H9 (cell line): ENCODE data around the gene ZNF491. TPM values are rescaled to one million over a fixed set of nuclear protein-coding genes. Genes with fewer than 3 reads are reported as not detected.

ENCODE experiments used
- DNase-seq: peaks from one replicate; pipeline ENCODE4 v3.0.0-alpha.2; 2017
- H2AFZ ChIP-seq: one replicate; pipeline ENCODE4 v1.6.1; 2013; ENCODE audit warnings: mild to moderate bottlenecking, low read length, control low read depth, moderate library complexity
- H2AK5ac ChIP-seq: 2 replicates; pipeline ENCODE4 v1.6.1; 2013; ENCODE audit warnings: low read length, control low read depth, mixed read lengths; ENCODE audit not compliant: insufficient read length
- H2BK120ac ChIP-seq: one replicate; pipeline ENCODE4 v1.6.1; 2013; ENCODE audit warnings: low read depth, mild to moderate bottlenecking, low read length, control low read depth, inconsistent platforms; ENCODE audit not compliant: poor library complexity, severe bottlenecking
- H2BK12ac ChIP-seq: 2 replicates; pipeline ENCODE4 v1.6.1; 2013; ENCODE audit warnings: low read length, control low read depth, mixed read lengths, low read depth; ENCODE audit not compliant: insufficient read length
- H2BK15ac ChIP-seq: 2 replicates; pipeline ENCODE4 v1.6.1; 2013; ENCODE audit warnings: low read depth, low read length, control low read depth
- H2BK20ac ChIP-seq: one replicate; pipeline ENCODE4 v1.6.1; 2013; ENCODE audit warnings: low read depth, mild to moderate bottlenecking, low read length, control low read depth, inconsistent platforms; ENCODE audit not compliant: poor library complexity, severe bottlenecking
- H2BK5ac ChIP-seq: 2 replicates; pipeline ENCODE4 v1.6.1; 2013; ENCODE audit warnings: low read length, control low read depth, mixed read lengths; ENCODE audit not compliant: insufficient read length
- H3K14ac ChIP-seq: 2 replicates; pipeline ENCODE4 v1.6.1; 2013; ENCODE audit warnings: low read length, control low read depth; ENCODE audit not compliant: insufficient read depth
- H3K18ac ChIP-seq: 2 replicates; pipeline ENCODE4 v1.6.1; 2013; ENCODE audit warnings: low read depth, mild to moderate bottlenecking, mixed read lengths, low read length, control low read depth; ENCODE audit not compliant: insufficient read length
- H3K23ac ChIP-seq: 2 replicates; pipeline ENCODE4 v1.6.1; 2013; ENCODE audit warnings: low read length, control low read depth, mixed read lengths, low read depth; ENCODE audit not compliant: insufficient read length
- H3K23me2 ChIP-seq: 2 replicates; pipeline ENCODE4 v1.6.1; 2013; ENCODE audit warnings: low read depth, mild to moderate bottlenecking, mixed read lengths, low read length, control low read depth; ENCODE audit not compliant: insufficient read length, poor library complexity, severe bottlenecking
- H3K27ac ChIP-seq: 2 replicates; pipeline ENCODE4 v1.5.1; 2013; ENCODE audit warnings: low read length, control low read depth, mixed read lengths, low read depth; ENCODE audit not compliant: insufficient read length
- H3K27me3 ChIP-seq: 2 replicates; pipeline ENCODE4 v1.6.1; 2013; ENCODE audit warnings: low read length, control low read depth, inconsistent platforms; ENCODE audit not compliant: insufficient read depth
- H3K4ac ChIP-seq: 2 replicates; pipeline ENCODE4 v1.6.1; 2013; ENCODE audit warnings: low read depth, mild to moderate bottlenecking, control low read depth, inconsistent platforms, low read length, moderate library complexity
- H3K4me1 ChIP-seq: 2 replicates; pipeline ENCODE4 v1.6.1; 2013; ENCODE audit warnings: low read length, control low read depth, inconsistent platforms; ENCODE audit not compliant: insufficient read depth
- H3K4me2 ChIP-seq: 2 replicates; pipeline ENCODE4 v1.6.1; 2013; ENCODE audit warnings: low read length, control low read depth, mixed read lengths; ENCODE audit not compliant: insufficient read length, insufficient read depth
- H3K56ac ChIP-seq: 2 replicates; pipeline ENCODE4 v1.6.1; 2013; ENCODE audit warnings: low read depth, mild to moderate bottlenecking, mixed read lengths, low read length, control low read depth; ENCODE audit not compliant: insufficient read length
- H3K79me1 ChIP-seq: 2 replicates; pipeline ENCODE4 v1.6.1; 2013; ENCODE audit warnings: low read depth, mild to moderate bottlenecking, moderate library complexity, low read length, control low read depth, inconsistent platforms; ENCODE audit not compliant: insufficient read depth, poor library complexity, severe bottlenecking
- H3K79me2 ChIP-seq: 2 replicates; pipeline ENCODE4 v1.6.1; 2013; ENCODE audit warnings: low read length, control low read depth, inconsistent platforms; ENCODE audit not compliant: insufficient read depth
- H3K9ac ChIP-seq: 2 replicates; pipeline ENCODE4 v1.6.1; 2013; ENCODE audit warnings: low read length, control low read depth, mixed read lengths; ENCODE audit not compliant: insufficient read length; ENCODE audit errors: extremely low read depth
- H3K9me3 ChIP-seq: one replicate; pipeline ENCODE4 v1.6.1; 2013; ENCODE audit warnings: low read depth, low read length, inconsistent platforms; ENCODE audit not compliant: control insufficient read depth
- H3T11ph ChIP-seq: one replicate; pipeline ENCODE4 v1.6.1; 2013; ENCODE audit warnings: mild to moderate bottlenecking, low read length, control low read depth, inconsistent platforms
- H4K20me1 ChIP-seq: one replicate; pipeline ENCODE4 v1.6.1; 2013; ENCODE audit not compliant: control insufficient read depth, insufficient read length, insufficient read depth
- H4K5ac ChIP-seq: 2 replicates; pipeline ENCODE4 v1.6.1; 2013; ENCODE audit warnings: low read depth, mild to moderate bottlenecking, mixed read lengths, low read length, control low read depth; ENCODE audit not compliant: insufficient read length
- H4K8ac ChIP-seq: replicated peaks from 2 replicates; pipeline ENCODE4 v1.6.1; 2013; ENCODE audit warnings: low read length, control low read depth, mixed read lengths, low read depth; ENCODE audit not compliant: insufficient read length
- H4K91ac ChIP-seq: 2 replicates; pipeline ENCODE4 v1.6.1; 2013; ENCODE audit warnings: low read depth, mild to moderate bottlenecking, moderate library complexity, mixed read lengths, low read length, control low read depth; ENCODE audit not compliant: insufficient read length
- H3K27ac Mint-ChIP-seq, 3 experiments: 2 replicates in 2 of 3; 3 replicates in 1 of 3; pipeline ENCODE4 v1.8.0; 2020 to 2021; ENCODE audit warnings: mixed read lengths in 3 of 3, mild to moderate bottlenecking in 1 of 3, moderate library complexity in 1 of 3
- H3K27me3 Mint-ChIP-seq: 2 replicates; pipeline ENCODE4 v1.8.0; 2021; ENCODE audit warnings: low read depth, mild to moderate bottlenecking, moderate library complexity, mixed read lengths
- H3K36me3 Mint-ChIP-seq, 3 experiments: 2 replicates in 2 of 3; 3 replicates in 1 of 3; pipeline ENCODE4 v1.8.0; 2020 to 2021; ENCODE audit warnings: low read depth in 3 of 3, mixed read lengths in 3 of 3; ENCODE audit not compliant: insufficient read depth in 1 of 3
- H3K4me1 Mint-ChIP-seq, 2 experiments: 2 replicates each; pipeline ENCODE4 v1.8.0; 2020; ENCODE audit warnings: mixed read lengths in 2 of 2
- H3K4me3 Mint-ChIP-seq, 2 experiments: 2 replicates in 1 of 2; 3 replicates in 1 of 2; pipeline ENCODE4 v1.8.0; 2020 to 2021; ENCODE audit warnings: mild to moderate bottlenecking in 2 of 2, mixed read lengths in 2 of 2, moderate library complexity in 1 of 2
- H3K9me3 Mint-ChIP-seq, 2 experiments: 2 replicates in 1 of 2; 3 replicates in 1 of 2; pipeline ENCODE4 v1.8.0; 2020; ENCODE audit warnings: mild to moderate bottlenecking in 2 of 2, mixed read lengths in 2 of 2, moderate library complexity in 1 of 2
- WGBS: extraction: QIAGEN DNeasy Blood & Tissue Kit; methylation state at CpG from one replicate; pipeline ENCODE4 v1.1.7; 2013; ENCODE audit warnings: missing lambda C conversion rate, low lambda C conversion rate, mixed read lengths; ENCODE audit not compliant: insufficient read length; ENCODE audit errors: extremely low coverage; 5-methylcytosine and 5-hydroxymethylcytosine counted together
- total RNA-seq: library from RNA; stranded (reverse); gene quantifications from 2 replicates; pipeline ENCODE4 v1.2.1, GENCODE V29; 2021
- TF ChIP-seq, protein P1 (sequence below): fragments of 200-600 bp; sonication (generic); conservative IDR thresholded peaks from 3 replicates; pipeline ENCODE4 v1.8.0; 2021; ENCODE audit warnings: antibody characterized with exemption, mild to moderate bottlenecking

ZNF491 gene
- total RNA-seq, 1 experiment from 2014 or later = 0.77 TPM

- TF ChIP-seq, protein P1, sequence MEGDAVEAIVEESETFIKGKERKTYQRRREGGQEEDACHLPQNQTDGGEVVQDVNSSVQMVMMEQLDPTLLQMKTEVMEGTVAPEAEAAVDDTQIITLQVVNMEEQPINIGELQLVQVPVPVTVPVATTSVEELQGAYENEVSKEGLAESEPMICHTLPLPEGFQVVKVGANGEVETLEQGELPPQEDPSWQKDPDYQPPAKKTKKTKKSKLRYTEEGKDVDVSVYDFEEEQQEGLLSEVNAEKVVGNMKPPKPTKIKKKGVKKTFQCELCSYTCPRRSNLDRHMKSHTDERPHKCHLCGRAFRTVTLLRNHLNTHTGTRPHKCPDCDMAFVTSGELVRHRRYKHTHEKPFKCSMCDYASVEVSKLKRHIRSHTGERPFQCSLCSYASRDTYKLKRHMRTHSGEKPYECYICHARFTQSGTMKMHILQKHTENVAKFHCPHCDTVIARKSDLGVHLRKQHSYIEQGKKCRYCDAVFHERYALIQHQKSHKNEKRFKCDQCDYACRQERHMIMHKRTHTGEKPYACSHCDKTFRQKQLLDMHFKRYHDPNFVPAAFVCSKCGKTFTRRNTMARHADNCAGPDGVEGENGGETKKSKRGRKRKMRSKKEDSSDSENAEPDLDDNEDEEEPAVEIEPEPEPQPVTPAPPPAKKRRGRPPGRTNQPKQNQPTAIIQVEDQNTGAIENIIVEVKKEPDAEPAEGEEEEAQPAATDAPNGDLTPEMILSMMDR = no peak
- Histone ChIP-seq H3K23ac (no peak overlapping the region), H3K27me3 (peaks cover 9% of the 10 kb centered on the region; the same call in 1 of the 2 replicates), H3K4me1 (no peaks in the 10 kb centered on the region), H2BK120ac (no peak overlapping the region), H3K14ac (no peak overlapping the region), H2BK12ac (peak overlapping the region; percentile 53), H3K9me3 (no peaks in the 10 kb centered on the region), H4K8ac (no peak overlapping the region), H3K18ac (no peak overlapping the region), H2BK15ac (no peak overlapping the region), H3K23me2 (peaks cover 12% of the 10 kb centered on the region), H4K91ac (no peak overlapping the region), H2AK5ac (no peak overlapping the region), H3K4ac (no peak overlapping the region), H2BK20ac (no peak overlapping the region), H3T11ph (no peak overlapping the region), H3K79me1 (no peaks in the 10 kb centered on the region), H3K27ac (no peak overlapping the region), H3K9ac (no peak overlapping the region), H3K79me2 (no peaks in the 10 kb centered on the region), H4K20me1 (no peaks in the 10 kb centered on the region), H2BK5ac (no peak overlapping the region), H3K4me2 (peak overlapping the region; percentile 59), H4K5ac (no peak overlapping the region), H2AFZ (no peak overlapping the region), H3K56ac (no peak overlapping the region)
- peaks cover 32 to 40% of the 10 kb centered on the region in 2 experiments for H3K9me3 Mint-ChIP-seq
- DNase-seq = no peak
- WGBS = no CpG with 5 or more reads among the region's 20 CpGs
- H3K27ac Mint-ChIP-seq = no peak overlapping the region
- peaks cover 64% of the 10 kb centered on the region for H3K27me3 Mint-ChIP-seq
- peaks cover 3% of the 10 kb centered on the region in 2 experiments; a peak in 3 of 4 replicates for H3K4me1 Mint-ChIP-seq
- H3K36me3 Mint-ChIP-seq = peaks cover 4 to 16% (median 8%) of the 10 kb centered on the region in 3 experiments; a peak in 6 of 7 replicates
- peak overlapping the region; percentile 90 to 95 for H3K4me3 Mint-ChIP-seq
Observed at GRCh38 chr19:11767633-11768133, 30.6 kb upstream of the ZNF491 start.
